IPS-NIHi11 (cell line): ENCODE results near the gene CDC20.
A peak's percentile ranks its signal among the peaks of the same experiment; 100 is the strongest.
"Not testable (repeated sequence)": the region's sequence is repeated elsewhere in the genome, so short reads cannot be mapped to it uniquely, and the experiment has no call there.

Source experiments
- DNase-seq: peaks from one replicate; pipeline ENCODE4 v3.0.0; 2012; ENCODE audit warnings: mixed read lengths, low spot score

The CDC20 gene

GRCh38 chr1:43358121-43358745 is 548 bp upstream of the CDC20 start:
- peak; percentile 54 for DNase-seq

GRCh38 chr1:43359696-43360095 is 915 bp downstream of the CDC20 start:
- no peak for DNase-seq

GRCh38 chr1:43360616-43361015 is 1.8 kb downstream of the CDC20 start:
- no peak for DNase-seq

GRCh38 chr1:43363283-43363934 is 4.6 kb downstream of the CDC20 start:
- no peak for DNase-seq

- no peak for DNase-seq
These were observed 5.2 kb downstream of the CDC20 start for GRCh38 chr1:43363935-43364525.

- no peak for DNase-seq
These were observed 6.9 kb downstream of the CDC20 start for GRCh38 chr1:43365678-43366077.

GRCh38 chr1:43366179-43366578 is 7.4 kb downstream of the CDC20 start:
- peak; percentile 59 for DNase-seq

- peak; percentile 26 for DNase-seq
These were observed 7.8 kb downstream of the CDC20 start for GRCh38 chr1:43366601-43367025.

- peak; percentile 42 for DNase-seq
These were observed 8.5 kb downstream of the CDC20 start for GRCh38 chr1:43367026-43367903.

- peak; percentile 98 for DNase-seq
These were observed 9.3 kb downstream of the CDC20 start, which contains the start of gene ELOVL1 for GRCh38 chr1:43367904-43368645. ELOVL1 (minus strand) TSS chr1:43368011; CDS start chr1:43365609, 2,402 bp downstream.

- DNase-seq, result peak; percentile 9
These were observed 9.9 kb downstream of the CDC20 start for GRCh38 chr1:43368646-43369020.

GRCh38 chr1:43369779-43370178 is 11.0 kb downstream of the CDC20 start:
- not testable (repeated sequence) for DNase-seq

- DNase-seq, result no peak
These were observed 11.8 kb downstream of the CDC20 start for GRCh38 chr1:43370564-43370963.

GRCh38 chr1:43372172-43372571 is 13.4 kb downstream of the CDC20 start:
- DNase-seq, result no peak

- DNase-seq, result no peak
These were observed 14.5 kb downstream of the CDC20 start for GRCh38 chr1:43373066-43373940.

GRCh38 chr1:43376723-43377235 is 18.0 kb downstream of the CDC20 start:
- DNase-seq, result no peak

- DNase-seq, result no peak
These were observed 19.1 kb downstream of the CDC20 start for GRCh38 chr1:43377831-43378230.

- DNase-seq, result no peak
These were observed 20.7 kb downstream of the CDC20 start for GRCh38 chr1:43379476-43379875.

GRCh38 chr1:43381612-43382011 is 22.8 kb downstream of the CDC20 start:
- no peak for DNase-seq

- no peak for DNase-seq
These were observed 23.4 kb downstream of the CDC20 start for GRCh38 chr1:43382027-43382779.
